Inflammatory macrophage treated with lipopolysaccharide for 1 hour (primary cell): ENCODE data around the gene SEZ6L2.
"Not testable (repeated sequence)": the region's sequence is repeated elsewhere in the genome, so short reads cannot be mapped to it uniquely, and the experiment has no call there.

ENCODE experiments used
- DNase-seq, 2 donors: peaks; one replicate each; pipeline ENCODE4 v3.0.0-alpha.2; 2020 to 2022

SEZ6L2 gene

DNA sequence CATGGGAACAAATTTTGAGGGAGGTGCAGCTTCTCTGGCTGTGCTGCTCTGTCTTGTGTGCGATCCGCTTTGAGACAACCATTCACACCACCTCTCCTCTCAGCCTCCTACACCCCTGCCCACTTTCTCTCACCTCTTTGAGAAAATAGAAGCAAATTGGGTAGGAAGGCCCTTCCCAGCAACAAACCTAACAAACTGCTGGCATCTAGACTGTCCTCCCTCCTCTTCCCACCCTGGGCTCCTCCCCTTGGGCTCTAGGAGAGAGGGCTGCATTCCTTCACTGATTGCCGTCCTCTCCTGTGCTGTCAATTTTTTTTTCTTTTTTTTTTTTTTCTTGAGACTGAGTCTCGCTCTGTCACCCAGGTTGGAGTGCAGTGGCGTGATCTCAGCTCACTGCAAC, 49.8 kb downstream of the SEZ6L2 start:
- DNase-seq, result no peak

DNA sequence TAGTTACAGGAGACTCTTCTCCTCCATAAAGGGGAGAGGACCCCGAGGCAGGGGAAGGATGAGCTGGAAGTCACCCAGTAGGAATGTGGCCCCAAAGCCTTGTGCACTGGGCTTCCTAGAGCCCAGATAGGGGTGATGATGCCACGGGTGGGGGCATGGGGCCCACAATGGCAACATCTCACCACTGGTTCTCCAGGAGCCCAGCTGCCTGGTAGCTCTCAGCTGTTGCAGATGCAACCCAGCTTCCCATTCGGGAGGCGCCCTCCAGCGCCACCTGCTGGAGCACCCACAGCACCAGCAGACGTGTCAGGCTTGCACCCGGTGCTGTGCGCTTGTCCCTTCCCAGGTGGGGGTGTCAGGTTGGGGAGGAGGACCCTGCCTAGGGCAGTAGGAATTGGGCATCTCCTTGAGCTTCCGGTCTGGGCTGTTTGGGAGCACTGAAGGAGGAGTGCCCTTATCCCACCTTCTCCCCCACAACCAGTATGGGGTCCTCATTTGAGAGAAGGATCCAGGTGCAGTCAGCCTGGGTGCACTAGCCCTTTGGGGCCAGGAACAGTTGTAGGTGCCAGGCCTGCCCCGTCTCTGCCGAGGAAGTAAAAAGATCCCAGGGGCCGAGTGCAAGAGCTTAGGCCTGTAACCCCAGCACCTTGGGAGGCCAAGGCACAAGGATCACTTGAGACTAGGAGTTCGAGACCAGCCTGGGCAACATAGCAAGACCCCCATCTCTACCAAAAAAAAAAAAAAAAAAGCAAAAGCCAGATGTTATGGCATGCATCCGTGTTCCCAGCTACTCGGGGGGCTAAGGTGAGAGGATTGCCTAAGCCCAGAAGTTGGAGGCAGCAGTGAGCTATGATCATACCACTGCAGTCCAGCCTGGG, 50.7 kb downstream of the SEZ6L2 start:
- DNase-seq, result peak; percentile 48 to 81

DNA sequence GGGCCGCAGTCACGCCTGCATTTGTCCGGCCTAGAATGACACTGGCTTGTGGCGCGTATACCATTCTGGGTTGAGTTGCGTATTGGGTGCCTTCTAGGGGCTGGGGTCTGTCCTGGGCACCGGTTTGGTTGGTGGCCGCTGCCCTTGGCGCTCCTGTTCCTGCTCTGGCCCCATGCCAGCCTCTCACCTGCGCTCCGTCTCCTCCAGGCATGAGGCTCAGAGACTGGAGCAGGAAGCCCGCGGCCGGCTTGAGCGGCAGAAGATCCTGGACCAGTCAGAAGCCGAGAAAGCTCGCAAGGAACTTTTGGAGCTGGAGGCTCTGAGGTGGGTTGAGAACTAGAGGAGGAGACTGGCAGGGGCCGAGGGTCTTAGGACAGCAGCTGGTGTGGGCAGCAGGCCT, 53.7 kb downstream of the SEZ6L2 start:
- no peak for DNase-seq

DNA sequence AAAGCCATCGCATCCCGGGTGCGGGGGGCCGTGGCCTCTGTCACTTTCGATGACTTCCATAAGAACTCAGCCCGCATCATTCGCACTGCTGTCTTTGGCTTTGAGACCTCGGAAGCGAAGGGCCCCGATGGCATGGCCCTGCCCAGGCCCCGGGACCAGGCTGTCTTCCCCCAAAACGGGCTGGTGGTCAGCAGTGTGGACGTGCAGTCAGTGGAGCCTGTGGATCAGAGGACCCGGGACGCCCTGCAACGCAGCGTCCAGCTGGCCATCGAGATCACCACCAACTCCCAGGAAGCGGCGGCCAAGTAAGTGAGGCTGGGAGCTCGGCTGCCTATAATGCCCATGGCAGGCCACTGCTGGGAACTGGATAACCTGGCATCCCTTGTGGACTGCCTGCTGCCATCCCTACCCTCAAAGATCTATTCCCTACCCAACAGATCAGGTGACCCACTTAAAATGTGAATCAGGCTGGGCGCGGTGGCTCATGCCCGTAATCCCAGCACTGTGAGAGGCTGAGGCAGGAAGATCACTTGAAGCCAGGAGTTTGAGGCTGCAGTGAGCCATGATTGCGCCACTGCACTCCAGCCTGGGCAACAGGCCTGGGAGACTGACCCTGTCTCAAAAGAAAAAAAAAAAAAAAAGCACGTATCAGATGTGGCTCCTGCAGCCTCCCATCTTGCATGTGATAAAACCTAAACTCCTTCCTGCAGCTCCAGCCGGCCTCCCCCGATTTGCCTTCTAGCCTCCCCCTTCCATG, 54.6 kb downstream of the SEZ6L2 start:
- DNase-seq, result no peak

DNA sequence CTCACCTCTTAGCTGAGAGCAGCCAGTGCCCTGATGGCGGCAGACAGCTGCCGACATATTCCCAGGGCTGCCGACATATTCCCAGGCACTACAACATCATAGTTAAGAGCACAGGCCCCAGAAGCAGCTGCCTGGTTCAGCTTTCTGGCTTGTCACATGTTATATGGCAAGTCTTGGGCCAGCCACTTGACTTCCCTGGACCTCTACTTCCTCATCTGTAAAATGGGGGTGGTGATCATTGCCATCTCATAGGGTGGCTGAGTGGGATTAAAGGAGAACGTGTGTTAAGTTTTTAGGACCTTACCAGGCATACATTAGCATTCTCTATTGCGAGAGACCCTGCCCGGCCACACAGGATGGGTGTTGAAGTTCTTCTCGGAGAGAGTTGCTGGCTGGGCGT, 55.4 kb downstream of the SEZ6L2 start:
- DNase-seq, result peak in 1 of 2 donors; percentile 25

DNA sequence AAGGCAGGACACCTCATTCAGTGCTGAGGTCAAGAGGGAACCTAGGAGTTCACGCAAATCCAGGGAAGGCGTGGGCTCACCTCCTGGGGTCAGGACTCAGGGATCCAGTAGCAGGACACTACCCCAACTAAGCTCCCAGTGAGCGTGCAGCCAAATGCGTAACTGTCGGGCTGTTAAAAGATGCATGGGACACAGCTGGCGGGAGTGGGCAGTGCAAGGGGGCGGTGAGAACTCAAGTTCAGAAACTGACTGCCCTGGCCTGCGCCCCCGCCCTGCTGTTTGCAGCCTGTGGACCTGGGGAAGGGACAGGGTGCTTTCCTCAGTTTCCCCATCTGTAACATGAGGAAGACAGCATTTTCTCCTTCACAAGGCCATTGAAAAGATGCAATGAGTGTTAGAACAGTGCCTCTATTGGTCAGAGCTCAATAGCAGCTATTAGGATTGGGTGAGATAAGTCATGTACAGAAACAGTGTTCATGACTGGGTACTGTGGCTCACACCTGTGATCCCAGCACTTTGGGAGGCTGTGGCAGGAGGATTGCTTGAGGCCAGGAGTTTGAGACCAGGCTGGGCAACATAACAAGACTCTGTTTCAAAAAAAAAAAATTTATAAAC, 56.5 kb downstream of the SEZ6L2 start:
- no peak for DNase-seq

DNA sequence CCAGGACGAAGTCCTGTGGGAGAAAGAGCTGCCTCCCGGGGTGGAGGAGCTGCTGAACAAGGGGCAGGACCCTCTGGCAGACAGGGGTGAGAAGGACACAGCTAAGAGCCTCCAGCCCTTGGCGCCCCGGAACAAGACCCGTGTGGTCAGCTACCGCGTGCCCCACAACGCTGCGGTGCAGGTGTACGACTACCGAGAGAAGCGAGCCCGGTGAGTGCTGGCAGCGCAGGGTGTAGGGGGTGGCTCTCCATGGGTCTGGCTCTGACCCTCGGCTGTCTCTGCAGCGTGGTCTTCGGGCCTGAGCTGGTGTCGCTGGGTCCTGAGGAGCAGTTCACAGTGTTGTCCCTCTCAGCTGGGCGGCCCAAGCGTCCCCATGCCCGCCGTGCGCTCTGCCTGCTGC, 57.7 kb downstream of the SEZ6L2 start:
- no peak for DNase-seq

DNA sequence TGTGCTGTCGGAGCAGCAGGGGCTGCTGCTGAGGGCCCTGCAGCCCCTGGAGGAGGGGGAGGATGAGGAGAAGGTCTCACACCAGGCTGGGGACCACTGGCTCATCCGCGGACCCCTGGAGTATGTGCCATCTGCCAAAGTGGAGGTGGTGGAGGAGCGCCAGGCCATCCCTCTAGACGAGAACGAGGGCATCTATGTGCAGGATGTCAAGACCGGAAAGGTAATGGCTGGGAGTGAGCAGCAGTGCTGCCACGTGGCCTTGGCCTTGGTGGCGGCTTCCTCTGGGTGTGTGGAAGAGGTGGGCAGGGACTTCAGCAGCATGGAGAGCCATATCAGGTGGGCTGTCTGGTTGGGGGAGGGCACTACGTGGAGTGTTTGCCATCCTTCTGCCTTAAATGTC, 59.1 kb downstream of the SEZ6L2 start:
- DNase-seq, result no peak

DNA sequence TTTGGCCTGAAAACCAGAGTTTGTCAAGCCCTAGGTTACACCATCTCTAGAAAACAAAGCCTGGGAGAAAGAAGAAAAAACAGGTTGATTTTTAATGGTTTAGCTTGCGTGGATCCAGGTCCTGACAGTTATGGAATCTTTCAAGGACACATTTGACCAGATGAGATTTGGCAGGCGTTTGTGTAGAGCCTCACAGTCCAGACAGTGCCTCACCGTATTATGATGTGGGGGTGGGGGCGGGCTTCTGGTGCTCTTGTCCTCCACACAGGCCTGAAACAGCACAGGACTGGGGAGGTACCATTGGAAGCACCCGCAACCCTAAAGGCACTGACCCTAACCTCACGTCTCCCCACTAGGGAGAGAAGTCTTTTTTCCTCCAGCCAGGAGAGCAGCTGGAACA, 59.5 kb downstream of the SEZ6L2 start:
- no peak for DNase-seq

DNA sequence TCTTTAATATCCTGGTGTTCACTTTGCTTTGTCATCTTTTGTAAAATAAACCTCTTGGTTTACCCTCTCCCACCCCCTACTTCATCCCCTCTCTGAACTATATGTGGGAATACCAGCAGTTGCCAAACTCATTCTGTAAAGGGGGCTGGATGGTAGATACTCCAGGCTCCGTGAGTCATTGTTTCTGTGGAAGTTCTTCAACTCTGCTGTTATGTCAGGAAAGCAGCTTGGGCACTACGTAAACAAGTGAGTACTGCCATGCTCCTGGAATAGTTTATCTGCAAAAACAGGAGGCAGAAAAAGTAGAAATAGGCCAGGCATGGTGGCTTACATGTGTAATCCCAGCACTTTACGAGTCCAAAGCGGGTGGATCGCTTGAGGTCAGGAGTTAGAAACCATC, 61.5 kb downstream of the SEZ6L2 start:
- no peak for DNase-seq

DNA sequence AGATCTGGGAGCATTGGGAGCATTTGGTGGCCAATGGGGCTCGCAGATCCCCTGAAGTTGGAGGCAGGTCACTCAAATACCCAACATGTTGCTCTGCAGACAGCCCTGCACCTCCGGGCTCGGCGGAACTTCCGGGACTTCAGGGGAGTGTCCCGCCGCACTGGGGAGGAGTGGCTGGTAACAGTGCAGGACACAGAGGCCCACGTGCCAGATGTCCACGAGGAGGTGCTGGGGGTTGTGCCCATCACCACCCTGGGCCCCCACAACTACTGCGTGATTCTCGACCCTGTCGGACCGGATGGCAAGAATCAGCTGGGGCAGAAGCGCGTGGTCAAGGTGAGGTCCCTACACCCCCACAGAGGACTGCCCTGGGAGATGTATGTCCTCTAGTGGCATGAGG, 62.7 kb downstream of the SEZ6L2 start:
- no peak for DNase-seq

DNA sequence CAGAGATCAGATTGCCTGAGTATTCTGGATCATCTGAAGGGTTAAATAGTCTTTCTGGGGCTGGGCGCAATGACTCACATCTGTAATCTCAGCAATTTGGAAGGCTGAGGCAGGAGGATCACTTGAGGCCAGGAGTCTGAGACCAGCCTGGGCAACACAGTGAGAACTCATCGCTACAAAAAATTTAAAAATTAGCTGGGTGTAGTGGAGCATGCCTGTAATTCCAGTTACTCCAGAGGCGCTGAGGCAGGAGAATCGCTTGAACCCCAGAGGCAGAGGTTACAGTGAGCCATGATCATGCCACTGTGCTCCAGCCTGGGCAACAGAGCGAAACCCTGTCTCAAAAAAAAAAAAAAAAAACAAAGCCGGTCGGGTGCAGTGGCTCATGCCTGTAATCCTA, 63.4 kb downstream of the SEZ6L2 start:
- DNase-seq, result no peak

DNA sequence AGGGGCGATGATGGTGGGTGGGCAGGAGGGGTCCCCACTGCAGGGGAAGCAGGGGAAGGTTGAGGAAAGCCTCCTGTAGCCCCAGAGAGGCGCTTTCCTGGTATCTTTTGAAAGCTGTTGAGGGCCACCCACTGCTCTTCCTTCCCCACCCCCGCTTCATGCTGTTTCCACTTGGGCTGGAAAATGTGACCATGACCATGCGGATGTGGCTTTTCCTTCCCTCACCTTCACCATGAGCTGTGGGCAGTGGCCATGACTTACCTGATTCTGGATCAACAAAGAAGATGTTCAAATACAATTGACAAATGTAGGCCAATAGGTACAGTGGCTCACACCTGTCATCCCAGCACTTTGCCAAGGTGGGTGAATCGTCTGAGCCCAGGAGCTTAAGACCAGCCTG, 65.3 kb downstream of the SEZ6L2 start:
- no peak for DNase-seq

DNA sequence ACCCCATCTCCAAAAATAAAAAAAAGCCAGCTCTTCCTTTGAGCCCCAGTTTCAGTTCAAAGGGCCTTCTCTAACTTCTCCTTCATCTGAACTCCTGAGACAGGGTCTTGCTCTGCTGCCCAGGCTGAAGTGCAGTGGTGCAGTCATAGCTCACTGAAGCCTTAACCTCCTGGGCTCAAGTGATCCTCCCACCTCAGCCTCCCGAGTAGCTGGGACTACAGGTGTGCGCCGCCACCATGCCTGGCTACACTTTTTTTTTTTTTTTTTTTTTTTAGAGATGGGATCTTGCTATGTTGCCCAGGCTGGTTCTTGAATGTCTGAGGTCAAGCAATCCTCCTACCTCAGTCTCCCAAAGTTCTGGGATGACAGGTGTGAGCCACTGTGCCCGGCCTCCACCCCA, 66.1 kb downstream of the SEZ6L2 start:
- not testable (repeated sequence) for DNase-seq

DNA sequence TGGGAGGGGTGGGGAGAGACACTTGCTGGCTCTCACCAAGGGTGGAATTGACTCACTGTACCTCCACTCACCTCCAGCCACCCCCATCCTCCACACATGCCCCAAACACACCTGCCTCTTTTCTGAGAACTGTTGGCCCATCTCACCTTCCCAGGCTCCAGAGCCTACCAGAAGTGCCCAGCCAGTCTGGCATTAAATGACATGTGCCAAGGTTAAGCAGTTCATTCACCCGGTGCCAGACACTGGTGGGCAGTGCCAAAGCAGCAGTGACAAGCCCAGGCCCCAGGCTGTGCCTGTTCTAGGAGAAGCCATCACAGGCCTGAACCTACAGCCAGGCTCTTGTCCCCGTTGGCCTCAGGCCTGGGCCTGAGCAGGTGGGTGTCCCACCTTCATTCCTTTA, 67.9 kb downstream of the SEZ6L2 start:
- DNase-seq, result no peak

DNA sequence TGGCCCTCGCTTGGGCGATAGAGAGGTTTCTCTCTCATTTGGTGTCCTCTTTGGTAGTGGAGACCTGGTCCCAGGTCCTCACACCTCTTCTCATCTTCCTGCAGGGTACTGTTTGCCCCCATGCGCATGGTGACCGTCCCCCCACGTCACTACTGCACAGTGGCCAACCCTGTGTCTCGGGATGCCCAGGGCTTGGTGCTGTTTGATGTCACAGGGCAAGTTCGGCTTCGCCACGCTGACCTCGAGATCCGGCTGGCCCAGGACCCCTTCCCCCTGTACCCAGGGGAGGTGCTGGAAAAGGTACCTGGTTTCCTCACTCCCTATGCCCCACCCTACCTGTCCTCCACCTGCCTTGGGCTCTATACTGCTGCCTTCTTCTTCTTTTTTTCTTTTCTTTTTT, 68.6 kb downstream of the SEZ6L2 start:
- no peak for DNase-seq

DNA sequence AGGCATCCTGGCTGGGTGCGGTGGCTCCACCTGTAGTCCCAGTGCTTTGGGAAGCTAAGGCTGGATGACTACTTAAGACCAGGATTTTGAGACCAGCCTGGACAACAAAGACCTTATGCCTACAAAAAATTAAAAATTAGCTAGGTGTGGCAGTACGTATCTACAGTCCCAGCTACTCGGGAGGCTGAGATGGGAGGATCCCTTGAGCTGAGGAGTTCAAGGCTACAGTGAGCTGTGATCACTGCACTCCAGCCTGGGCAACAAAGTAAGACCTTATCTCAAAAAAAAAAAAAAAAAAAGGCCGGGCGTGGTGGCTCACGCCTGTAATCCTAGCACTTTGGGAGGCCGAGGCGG, 73.0 kb downstream of the SEZ6L2 start:
- DNase-seq, result no peak

DNA sequence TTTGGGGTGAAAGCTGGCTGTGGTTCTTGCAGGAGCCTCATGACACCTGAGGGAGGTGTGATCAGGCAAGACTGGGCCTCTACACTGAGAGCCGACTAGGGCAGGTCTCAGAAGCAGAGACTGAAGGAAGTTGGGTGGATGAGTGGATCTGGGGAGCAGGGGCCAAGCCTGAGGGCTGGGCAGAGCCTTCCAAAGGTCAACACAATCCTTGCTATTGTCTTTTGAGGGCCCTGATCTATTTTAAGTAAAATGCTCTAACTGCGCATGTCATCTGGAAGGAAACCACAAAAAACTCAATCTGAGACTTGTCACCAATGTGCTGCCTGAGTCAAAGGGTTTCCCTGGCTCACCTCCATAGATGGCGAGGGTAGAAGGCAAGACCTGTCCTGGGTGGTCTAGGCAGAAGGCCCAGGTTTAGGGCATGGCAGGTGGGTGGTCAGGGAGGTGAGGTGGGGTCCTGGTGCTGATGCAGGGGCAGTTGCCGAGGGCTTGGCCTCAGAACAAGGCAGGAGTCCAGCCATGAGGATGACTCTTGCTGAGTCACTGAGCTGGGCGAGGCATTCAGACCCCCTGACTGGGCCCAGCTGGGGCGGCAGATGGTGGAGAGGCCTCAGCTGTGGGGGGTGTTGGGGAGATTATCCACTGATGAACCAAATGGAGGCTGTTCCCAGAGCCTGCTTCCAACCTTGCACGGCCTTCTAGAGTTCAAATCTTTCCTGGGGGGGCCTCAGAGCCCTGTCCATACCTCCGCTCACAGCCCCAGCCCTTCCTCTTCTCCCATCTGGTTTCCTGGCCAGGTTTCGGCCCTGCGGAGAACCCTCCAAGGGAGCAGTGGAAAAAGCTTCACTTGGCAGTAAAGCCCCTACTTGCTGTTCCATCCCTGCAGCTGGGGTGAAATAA, 74.0 kb downstream of the SEZ6L2 start:
- DNase-seq, result no peak

DNA sequence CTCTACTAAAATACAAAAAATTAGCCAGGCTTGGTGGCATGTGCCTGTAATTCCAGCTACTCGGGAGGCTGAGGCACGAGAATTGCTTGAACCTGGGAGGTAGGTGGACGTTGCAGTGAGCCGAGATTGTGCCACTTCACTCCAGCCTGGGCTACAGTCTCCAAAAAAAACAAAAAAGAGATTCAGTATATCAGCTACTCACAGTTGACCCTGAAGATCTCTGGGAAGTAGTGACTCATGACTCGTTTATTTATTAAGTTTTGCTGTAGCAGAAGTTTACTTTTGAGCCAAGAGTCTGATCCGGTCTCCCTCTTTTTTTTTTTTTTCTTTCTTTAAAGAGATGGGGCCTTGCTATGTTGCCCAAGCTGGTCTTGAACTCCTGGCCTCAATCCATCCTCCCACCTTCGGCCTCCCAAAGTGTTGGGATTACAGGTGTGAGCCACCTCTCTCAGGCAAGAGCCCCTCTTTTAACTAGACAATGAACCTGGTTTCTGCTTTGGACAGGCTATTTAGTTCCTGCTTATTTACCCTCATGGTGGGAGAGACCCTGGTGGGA, 74.7 kb downstream of the SEZ6L2 start:
- DNase-seq, result no peak

DNA sequence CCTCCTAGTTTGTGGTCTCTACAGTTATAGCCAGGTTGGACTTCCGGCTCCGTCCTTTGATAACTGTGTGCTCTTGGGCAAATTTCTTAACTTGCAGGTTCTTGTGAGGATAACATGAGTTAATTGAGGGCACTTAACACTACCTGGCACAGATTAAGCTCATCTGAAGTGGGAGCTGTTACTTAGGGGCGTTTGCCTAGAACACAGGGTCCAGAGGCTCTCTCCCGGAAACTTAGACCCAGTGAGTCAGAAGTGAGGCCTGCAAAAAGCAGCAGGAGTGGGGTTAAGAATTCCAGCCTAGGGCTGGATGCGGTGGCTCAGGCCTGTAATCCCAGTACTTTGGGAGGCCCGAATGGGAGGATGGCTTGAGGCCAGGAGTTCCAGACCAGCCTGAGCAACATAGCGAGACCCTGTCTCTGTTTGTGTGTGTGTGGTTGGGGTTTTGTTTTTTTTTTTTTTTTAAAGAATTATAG, 77.7 kb downstream of the SEZ6L2 start:
- no peak for DNase-seq
